Measurements from ENCODE around the gene RTKN2. TPM values are rescaled to one million over a fixed set of nuclear protein-coding genes. Genes with fewer than 3 reads are reported as not detected.

RTKN2 gene
- total and polyA plus RNA-seq, 9 of the 15 experiments (the other 6 are each of a cell fraction or from before 2014, with no cell fraction given): 0.03 to 0.11 (median 0.05) TPM; not detected in 2

GRCh38 chr10:62277971-62278370 lies 9.3 kb upstream of the RTKN2 start:
- CTCF ChIA-PET (ENCODE audit: low intra/inter-chr PET ratio): no interaction called here
- TF ChIP-seq SMAD4 (CRISPR knock-in tag; conservative IDR thresholded peaks at IDR 0.05) (no peak), ZNF707 (CRISPR knock-in tag; conservative IDR thresholded peaks at IDR 0.05) (no peak), ZNF41 (CRISPR knock-in tag; conservative IDR thresholded peaks at IDR 0.05) (no peak), ZNF57 (CRISPR knock-in tag; IDR thresholded peaks at IDR 0.05) (no peak), TARDBP (IDR thresholded peaks at IDR 0.05) (no peak), GATAD2B (IDR thresholded peaks at IDR 0.05; ENCODE audit: borderline replicate concordance) (no peak), THAP7 (CRISPR knock-in tag; IDR thresholded peaks at IDR 0.05) (no peak), PTBP1 (IDR thresholded peaks at IDR 0.05; ENCODE audit: low read depth, low read length) (no peak), ZNF24 (IDR thresholded peaks at IDR 0.05) (no peak), SMARCA4 (IDR thresholded peaks at IDR 0.05) (no peak), ZNF165 (CRISPR knock-in tag; IDR thresholded peaks at IDR 0.05; ENCODE audit: borderline replicate concordance) (no peak), NBN (IDR thresholded peaks at IDR 0.05; ENCODE audit: low read depth) (no peak), KDM4B (IDR thresholded peaks at IDR 0.05; ENCODE audit: borderline replicate concordance in 2 of 2, low read depth in 1 of 2) (no peak)
- TF ChIP-seq, protein P1, sequence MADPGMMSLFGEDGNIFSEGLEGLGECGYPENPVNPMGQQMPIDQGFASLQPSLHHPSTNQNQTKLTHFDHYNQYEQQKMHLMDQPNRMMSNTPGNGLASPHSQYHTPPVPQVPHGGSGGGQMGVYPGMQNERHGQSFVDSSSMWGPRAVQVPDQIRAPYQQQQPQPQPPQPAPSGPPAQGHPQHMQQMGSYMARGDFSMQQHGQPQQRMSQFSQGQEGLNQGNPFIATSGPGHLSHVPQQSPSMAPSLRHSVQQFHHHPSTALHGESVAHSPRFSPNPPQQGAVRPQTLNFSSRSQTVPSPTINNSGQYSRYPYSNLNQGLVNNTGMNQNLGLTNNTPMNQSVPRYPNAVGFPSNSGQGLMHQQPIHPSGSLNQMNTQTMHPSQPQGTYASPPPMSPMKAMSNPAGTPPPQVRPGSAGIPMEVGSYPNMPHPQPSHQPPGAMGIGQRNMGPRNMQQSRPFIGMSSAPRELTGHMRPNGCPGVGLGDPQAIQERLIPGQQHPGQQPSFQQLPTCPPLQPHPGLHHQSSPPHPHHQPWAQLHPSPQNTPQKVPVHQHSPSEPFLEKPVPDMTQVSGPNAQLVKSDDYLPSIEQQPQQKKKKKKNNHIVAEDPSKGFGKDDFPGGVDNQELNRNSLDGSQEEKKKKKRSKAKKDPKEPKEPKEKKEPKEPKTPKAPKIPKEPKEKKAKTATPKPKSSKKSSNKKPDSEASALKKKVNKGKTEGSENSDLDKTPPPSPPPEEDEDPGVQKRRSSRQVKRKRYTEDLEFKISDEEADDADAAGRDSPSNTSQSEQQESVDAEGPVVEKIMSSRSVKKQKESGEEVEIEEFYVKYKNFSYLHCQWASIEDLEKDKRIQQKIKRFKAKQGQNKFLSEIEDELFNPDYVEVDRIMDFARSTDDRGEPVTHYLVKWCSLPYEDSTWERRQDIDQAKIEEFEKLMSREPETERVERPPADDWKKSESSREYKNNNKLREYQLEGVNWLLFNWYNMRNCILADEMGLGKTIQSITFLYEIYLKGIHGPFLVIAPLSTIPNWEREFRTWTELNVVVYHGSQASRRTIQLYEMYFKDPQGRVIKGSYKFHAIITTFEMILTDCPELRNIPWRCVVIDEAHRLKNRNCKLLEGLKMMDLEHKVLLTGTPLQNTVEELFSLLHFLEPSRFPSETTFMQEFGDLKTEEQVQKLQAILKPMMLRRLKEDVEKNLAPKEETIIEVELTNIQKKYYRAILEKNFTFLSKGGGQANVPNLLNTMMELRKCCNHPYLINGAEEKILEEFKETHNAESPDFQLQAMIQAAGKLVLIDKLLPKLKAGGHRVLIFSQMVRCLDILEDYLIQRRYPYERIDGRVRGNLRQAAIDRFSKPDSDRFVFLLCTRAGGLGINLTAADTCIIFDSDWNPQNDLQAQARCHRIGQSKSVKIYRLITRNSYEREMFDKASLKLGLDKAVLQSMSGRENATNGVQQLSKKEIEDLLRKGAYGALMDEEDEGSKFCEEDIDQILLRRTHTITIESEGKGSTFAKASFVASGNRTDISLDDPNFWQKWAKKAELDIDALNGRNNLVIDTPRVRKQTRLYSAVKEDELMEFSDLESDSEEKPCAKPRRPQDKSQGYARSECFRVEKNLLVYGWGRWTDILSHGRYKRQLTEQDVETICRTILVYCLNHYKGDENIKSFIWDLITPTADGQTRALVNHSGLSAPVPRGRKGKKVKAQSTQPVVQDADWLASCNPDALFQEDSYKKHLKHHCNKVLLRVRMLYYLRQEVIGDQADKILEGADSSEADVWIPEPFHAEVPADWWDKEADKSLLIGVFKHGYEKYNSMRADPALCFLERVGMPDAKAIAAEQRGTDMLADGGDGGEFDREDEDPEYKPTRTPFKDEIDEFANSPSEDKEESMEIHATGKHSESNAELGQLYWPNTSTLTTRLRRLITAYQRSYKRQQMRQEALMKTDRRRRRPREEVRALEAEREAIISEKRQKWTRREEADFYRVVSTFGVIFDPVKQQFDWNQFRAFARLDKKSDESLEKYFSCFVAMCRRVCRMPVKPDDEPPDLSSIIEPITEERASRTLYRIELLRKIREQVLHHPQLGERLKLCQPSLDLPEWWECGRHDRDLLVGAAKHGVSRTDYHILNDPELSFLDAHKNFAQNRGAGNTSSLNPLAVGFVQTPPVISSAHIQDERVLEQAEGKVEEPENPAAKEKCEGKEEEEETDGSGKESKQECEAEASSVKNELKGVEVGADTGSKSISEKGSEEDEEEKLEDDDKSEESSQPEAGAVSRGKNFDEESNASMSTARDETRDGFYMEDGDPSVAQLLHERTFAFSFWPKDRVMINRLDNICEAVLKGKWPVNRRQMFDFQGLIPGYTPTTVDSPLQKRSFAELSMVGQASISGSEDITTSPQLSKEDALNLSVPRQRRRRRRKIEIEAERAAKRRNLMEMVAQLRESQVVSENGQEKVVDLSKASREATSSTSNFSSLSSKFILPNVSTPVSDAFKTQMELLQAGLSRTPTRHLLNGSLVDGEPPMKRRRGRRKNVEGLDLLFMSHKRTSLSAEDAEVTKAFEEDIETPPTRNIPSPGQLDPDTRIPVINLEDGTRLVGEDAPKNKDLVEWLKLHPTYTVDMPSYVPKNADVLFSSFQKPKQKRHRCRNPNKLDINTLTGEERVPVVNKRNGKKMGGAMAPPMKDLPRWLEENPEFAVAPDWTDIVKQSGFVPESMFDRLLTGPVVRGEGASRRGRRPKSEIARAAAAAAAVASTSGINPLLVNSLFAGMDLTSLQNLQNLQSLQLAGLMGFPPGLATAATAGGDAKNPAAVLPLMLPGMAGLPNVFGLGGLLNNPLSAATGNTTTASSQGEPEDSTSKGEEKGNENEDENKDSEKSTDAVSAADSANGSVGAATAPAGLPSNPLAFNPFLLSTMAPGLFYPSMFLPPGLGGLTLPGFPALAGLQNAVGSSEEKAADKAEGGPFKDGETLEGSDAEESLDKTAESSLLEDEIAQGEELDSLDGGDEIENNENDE (IDR thresholded peaks at IDR 0.05; ENCODE audit: low read depth, low read length): no peak

More at GRCh38 chr10:62277971-62278370, 9.3 kb upstream of the RTKN2 start:
- FAIRE-seq (no peak), DNase-seq (ENCODE audit: extremely low read depth in 1 of 4, low spot score in 3 of 4) (no peak), ATAC-seq (no peak)
- Histone ChIP-seq H3K79me2 (ENCODE audit: control insufficient read depth, insufficient read depth, low read length) (no peaks in the 10 kb centered on the region), H3K4me2 (ENCODE audit: insufficient read depth, low read length) (no peak overlapping the region), H3K9me3 (replicated peaks; ENCODE audit: control insufficient read depth, insufficient read depth, low read depth, low read length) (no peaks in the 10 kb centered on the region), H3K27ac (ENCODE audit: extremely low read depth, low read depth, low read length) (no peak overlapping the region), H3K9me1 (ENCODE audit: control insufficient read depth, insufficient read depth, low read length) (no peaks in the 10 kb centered on the region), H3K36me3 (ENCODE audit: control insufficient read depth, insufficient read depth, low read length) (no peaks in the 10 kb centered on the region), H3K27me3 (ENCODE audit: control insufficient read depth in 2 of 2, insufficient read depth in 2 of 2, low read length in 2 of 2) (peaks cover 0 to 3% of the 10 kb centered on the region in 2 experiments; a peak in 2 of 5 replicates), H4K20me1 (replicated peaks; ENCODE audit: control insufficient read depth, insufficient read depth, low read length) (no peaks in the 10 kb centered on the region), H3K9ac (ENCODE audit: insufficient read depth in 1 of 2, low read depth in 2 of 2, low read length in 2 of 2) (no peak overlapping the region), H3K4me3 (no peak overlapping the region), H3K4me1 (replicated peaks in 1 of 2; ENCODE audit: control insufficient read depth in 2 of 2, insufficient read depth in 2 of 2, low read length in 2 of 2) (peaks cover 0 to 4% of the 10 kb centered on the region in 2 experiments; a peak in 1 of 5 replicates), H2AFZ (ENCODE audit: low read depth, low read length) (no peak overlapping the region)
- intact Hi-C loops (cut with micrococcal nuclease) (no loop called here), in situ Hi-C loops (cut with MboI) (no loop called here)
- POLR2A ChIA-PET: no interaction called here
- 0% methylated on average over 1 of the region's 1 CpG for WGBS (ENCODE audit: insufficient coverage, low coverage, missing lambda C conversion rate)
- no TSS peak for BruUV-seq (replicated peaks)

Data from K562 (cell line).